Upper lobe of left lung (tissue), 4 donors: ENCODE data around the gene WDR83.

Source experiments
- POLR2A ChIP-seq, 4 donors: fragments of 450-650 bp; IDR thresholded peaks; one replicate each; pipeline ENCODE4 v1.5.1; 2016 to 2017; ENCODE audit warnings: antibody characterized with exemption in 4 of 4, mild to moderate bottlenecking in 2 of 4
- POLR2AphosphoS5 ChIP-seq, 2 donors: sonication (generic); formaldehyde crosslinking; IDR thresholded peaks; one replicate each; pipeline ENCODE4 v1.5.1; 2017; ENCODE audit warnings: antibody characterized with exemption in 2 of 2

DNA sequence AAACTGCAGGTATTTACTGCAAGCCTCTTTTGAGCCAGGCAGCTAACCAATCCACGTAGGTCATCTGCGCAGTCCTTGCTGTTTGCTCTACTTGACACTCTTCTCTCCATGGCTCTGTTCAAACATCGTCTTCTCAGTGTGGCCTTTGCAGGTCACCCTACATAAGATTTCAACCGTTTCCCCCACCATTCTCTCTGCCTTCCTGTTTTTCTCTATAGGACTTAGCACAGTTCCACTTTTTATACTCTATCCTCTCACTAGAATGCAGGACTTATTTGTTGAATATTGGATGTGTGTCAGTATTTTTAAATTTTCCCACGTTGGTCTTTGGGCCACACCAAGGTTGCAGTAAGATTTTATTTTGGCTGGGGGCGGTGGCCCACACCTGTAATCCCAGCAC, 31.5 kb downstream of the WDR83 start:
- no peak for TF ChIP-seq POLR2A (IDR thresholded peaks at IDR 0.05)
- TF ChIP-seq POLR2AphosphoS5 (IDR thresholded peaks at IDR 0.05): no peak
